Astrocyte (in vitro differentiated cells and primary cell): ENCODE results near the gene PIGW.

Experiments
- EZH2 ChIP-seq: IDR thresholded peaks from 2 replicates; pipeline ENCODE4 v1.6.1; 2012; ENCODE audit warnings: mild to moderate bottlenecking, low read length, inconsistent platforms; ENCODE audit not compliant: insufficient read depth
- TF ChIP-seq, protein P1 (sequence below): IDR thresholded peaks from 2 replicates; pipeline ENCODE4 v1.5.1; 2011; ENCODE audit warnings: low read depth, mild to moderate bottlenecking, inconsistent platforms, low read length, moderate library complexity; ENCODE audit not compliant: insufficient read depth

DNA sequence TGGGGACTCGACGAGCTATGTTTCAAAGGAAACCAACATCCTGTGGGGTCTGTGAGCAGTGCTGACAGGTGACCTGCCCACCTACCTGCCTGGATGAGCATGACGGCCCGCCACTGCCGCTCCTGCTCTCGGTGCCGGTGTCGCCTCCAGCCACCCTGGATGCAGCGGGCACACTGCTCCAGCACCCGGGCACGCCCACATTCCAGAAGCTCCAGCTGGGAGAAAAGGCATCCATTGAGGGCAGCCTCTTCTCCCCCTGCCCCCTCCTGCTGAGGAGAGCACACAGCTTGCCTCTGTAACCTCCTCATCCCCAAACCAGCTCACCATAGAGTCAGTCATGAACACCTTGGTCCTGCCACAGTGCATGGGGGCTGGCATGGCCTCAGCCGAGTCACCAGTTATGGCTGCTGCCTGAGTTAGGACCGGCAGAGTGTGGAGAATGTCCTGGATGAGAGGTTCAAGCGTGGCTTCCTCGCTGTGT lies 34.0 kb upstream of the PIGW start:
- TF ChIP-seq, protein P1, sequence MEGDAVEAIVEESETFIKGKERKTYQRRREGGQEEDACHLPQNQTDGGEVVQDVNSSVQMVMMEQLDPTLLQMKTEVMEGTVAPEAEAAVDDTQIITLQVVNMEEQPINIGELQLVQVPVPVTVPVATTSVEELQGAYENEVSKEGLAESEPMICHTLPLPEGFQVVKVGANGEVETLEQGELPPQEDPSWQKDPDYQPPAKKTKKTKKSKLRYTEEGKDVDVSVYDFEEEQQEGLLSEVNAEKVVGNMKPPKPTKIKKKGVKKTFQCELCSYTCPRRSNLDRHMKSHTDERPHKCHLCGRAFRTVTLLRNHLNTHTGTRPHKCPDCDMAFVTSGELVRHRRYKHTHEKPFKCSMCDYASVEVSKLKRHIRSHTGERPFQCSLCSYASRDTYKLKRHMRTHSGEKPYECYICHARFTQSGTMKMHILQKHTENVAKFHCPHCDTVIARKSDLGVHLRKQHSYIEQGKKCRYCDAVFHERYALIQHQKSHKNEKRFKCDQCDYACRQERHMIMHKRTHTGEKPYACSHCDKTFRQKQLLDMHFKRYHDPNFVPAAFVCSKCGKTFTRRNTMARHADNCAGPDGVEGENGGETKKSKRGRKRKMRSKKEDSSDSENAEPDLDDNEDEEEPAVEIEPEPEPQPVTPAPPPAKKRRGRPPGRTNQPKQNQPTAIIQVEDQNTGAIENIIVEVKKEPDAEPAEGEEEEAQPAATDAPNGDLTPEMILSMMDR, result no peak
- TF ChIP-seq EZH2, result no peak
